Endodermal cell (in vitro differentiated cells): ENCODE data around the gene PTGS1. TPM values are rescaled to one million over a fixed set of nuclear protein-coding genes. Genes with fewer than 3 reads are reported as not detected.

Experiments used
- DNase-seq: peaks from one replicate; pipeline ENCODE4 v3.0.0-alpha.2; 2017
- H3K27ac ChIP-seq: 2 replicates; pipeline ENCODE4 v1.5.1; 2013; ENCODE audit warnings: mild to moderate bottlenecking, low read depth, low read length, moderate library complexity
- H3K27me3 ChIP-seq: 2 replicates; pipeline ENCODE4 v1.6.1; 2013; ENCODE audit warnings: mild to moderate bottlenecking, low read length, moderate library complexity; ENCODE audit not compliant: insufficient read depth, control insufficient read depth, poor library complexity, severe bottlenecking
- H3K36me3 ChIP-seq: 2 replicates; pipeline ENCODE4 v1.7.0; 2013; ENCODE audit warnings: mild to moderate bottlenecking, low read length, moderate library complexity; ENCODE audit not compliant: control insufficient read depth, insufficient read depth
- H3K4me1 ChIP-seq: one replicate; pipeline ENCODE4 v1.7.0; 2013; ENCODE audit warnings: low read length; ENCODE audit not compliant: control insufficient read depth, insufficient read depth
- H3K4me3 ChIP-seq: 2 replicates; pipeline ENCODE4 v1.5.1; 2013; ENCODE audit warnings: mild to moderate bottlenecking, low read length, moderate library complexity
- H3K9ac ChIP-seq: 2 replicates; pipeline ENCODE4 v1.6.1; 2013; ENCODE audit warnings: mild to moderate bottlenecking, low read length, moderate library complexity; ENCODE audit not compliant: poor library complexity, severe bottlenecking; ENCODE audit errors: extremely low read depth
- H3K9me3 ChIP-seq: 2 replicates; pipeline ENCODE4 v1.6.1; 2013; ENCODE audit warnings: mild to moderate bottlenecking, low read length, moderate library complexity; ENCODE audit not compliant: control insufficient read depth
- H3K27ac Mint-ChIP-seq: 2 replicates; pipeline ENCODE4 v1.8.0; 2020; ENCODE audit warnings: mixed read lengths
- H3K27me3 Mint-ChIP-seq: 2 replicates; pipeline ENCODE4 v1.8.0; 2021; ENCODE audit warnings: mild to moderate bottlenecking, mixed read lengths; ENCODE audit not compliant: insufficient read depth
- H3K36me3 Mint-ChIP-seq: 2 replicates; pipeline ENCODE4 v1.8.0; 2020; ENCODE audit warnings: low read depth, mixed read lengths
- H3K4me1 Mint-ChIP-seq: 2 replicates; pipeline ENCODE4 v1.8.0; 2020; ENCODE audit warnings: mixed read lengths
- H3K4me3 Mint-ChIP-seq: 2 replicates; pipeline ENCODE4 v1.8.0; 2020; ENCODE audit warnings: mild to moderate bottlenecking, moderate library complexity, mixed read lengths
- H3K9me3 Mint-ChIP-seq: 2 replicates; pipeline ENCODE4 v1.8.0; 2020; ENCODE audit warnings: mild to moderate bottlenecking, mixed read lengths
- whole genome bisulfite sequencing, 2 experiments: methylation state at CpG; one replicate each; pipeline versions ENCODE4 v1.1.5 to v1.1.7; 2013; ENCODE audit warnings: missing lambda C conversion rate in 2 of 2, mixed read lengths in 1 of 2; ENCODE audit not compliant: insufficient coverage in 1 of 2, insufficient read length in 1 of 2; 5-methylcytosine and 5-hydroxymethylcytosine counted together
- total RNA-seq, 2 donors: library from RNA; stranded (reverse); fragmentation: NEBNext Ultra II Directional in 1 of 2; extraction: Animal tissue kit (Norgen Biotek cat#: 25700) in 1 of 2; gene quantifications; 2 replicates in 1 of 2; 3 replicates in 1 of 2; pipeline ENCODE4 v1.2.1, GENCODE V29; 2021
- TF ChIP-seq, protein P1 (sequence below): fragments of 200-600 bp; sonication (generic); conservative IDR thresholded peaks from 2 replicates; pipeline ENCODE4 v1.5.0; 2021; ENCODE audit warnings: antibody characterized with exemption, mild to moderate bottlenecking

PTGS1 gene
- total RNA-seq, 2 donors from 2014 or later, result 0.84 to 1.1 TPM

DNA sequence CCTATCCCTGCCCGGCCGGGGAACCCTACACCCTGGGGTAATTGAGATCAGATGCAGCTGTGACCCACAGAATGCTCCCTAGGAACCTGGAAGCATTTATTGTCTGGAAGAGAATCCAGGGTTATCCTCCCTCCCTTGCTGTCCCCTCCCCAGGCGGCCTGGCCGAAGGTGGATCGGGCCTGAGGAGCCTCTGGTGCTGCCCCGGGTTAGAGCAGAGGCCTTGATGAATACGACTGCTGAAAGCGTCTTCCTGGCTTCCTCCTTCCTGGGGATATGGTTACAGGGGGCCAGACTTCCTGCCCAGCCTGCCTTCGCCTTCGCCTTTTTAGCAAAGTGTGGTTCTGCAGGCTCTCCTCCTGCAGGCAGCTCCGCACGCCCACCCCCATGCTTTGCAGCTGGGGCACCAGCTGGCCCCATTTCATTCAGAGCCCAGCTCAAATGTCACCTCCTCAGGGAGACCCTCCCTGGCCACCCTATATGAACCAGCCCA, 22.5 kb upstream of the PTGS1 start:
- Mint-ChIP-seq H3K36me3 (no peaks in the 10 kb centered on the region), H3K4me1 (no peaks in the 10 kb centered on the region), H3K27ac (no peak overlapping the region), H3K4me3 (no peak overlapping the region), H3K9me3 (peaks cover 4% of the 10 kb centered on the region), H3K27me3 (peaks cover 47% of the 10 kb centered on the region)
- Histone ChIP-seq H3K9me3 (peaks cover 4% of the 10 kb centered on the region), H3K27me3 (peaks cover 48% of the 10 kb centered on the region), H3K9ac (no peak overlapping the region), H3K4me1 (no peaks in the 10 kb centered on the region), H3K27ac (no peak overlapping the region), H3K36me3 (no peaks in the 10 kb centered on the region), H3K4me3 (no peak overlapping the region)
- DNase-seq, result peak; percentile 43
- 79 to 83% methylated on average over 2 to 12 of the region's 12 CpGs for WGBS, 2 experiments
- TF ChIP-seq, protein P1, sequence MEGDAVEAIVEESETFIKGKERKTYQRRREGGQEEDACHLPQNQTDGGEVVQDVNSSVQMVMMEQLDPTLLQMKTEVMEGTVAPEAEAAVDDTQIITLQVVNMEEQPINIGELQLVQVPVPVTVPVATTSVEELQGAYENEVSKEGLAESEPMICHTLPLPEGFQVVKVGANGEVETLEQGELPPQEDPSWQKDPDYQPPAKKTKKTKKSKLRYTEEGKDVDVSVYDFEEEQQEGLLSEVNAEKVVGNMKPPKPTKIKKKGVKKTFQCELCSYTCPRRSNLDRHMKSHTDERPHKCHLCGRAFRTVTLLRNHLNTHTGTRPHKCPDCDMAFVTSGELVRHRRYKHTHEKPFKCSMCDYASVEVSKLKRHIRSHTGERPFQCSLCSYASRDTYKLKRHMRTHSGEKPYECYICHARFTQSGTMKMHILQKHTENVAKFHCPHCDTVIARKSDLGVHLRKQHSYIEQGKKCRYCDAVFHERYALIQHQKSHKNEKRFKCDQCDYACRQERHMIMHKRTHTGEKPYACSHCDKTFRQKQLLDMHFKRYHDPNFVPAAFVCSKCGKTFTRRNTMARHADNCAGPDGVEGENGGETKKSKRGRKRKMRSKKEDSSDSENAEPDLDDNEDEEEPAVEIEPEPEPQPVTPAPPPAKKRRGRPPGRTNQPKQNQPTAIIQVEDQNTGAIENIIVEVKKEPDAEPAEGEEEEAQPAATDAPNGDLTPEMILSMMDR, result no peak

DNA sequence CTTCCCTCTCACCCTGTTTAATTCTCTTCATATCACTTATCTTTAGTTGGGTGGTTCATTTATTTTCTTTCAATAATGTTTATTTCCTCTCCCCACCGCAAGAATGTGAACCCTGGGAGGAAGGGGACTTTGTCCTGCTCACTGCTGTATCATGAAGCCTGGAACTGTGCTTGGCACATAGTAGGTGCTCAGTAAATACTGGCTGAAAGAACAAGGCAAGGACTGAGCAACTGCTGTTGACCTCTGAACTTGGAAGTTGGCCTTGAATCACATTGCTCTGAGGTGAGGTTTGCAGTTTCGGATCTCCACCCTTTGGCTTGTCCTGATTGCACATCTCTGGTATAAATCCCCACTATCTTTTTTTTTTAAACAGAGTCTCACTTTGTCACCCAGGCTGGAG, 22.0 kb upstream of the PTGS1 start:
- WGBS, 2 experiments, result 89 to 100% methylated on average over 1 to 2 of the region's 2 CpGs

DNA sequence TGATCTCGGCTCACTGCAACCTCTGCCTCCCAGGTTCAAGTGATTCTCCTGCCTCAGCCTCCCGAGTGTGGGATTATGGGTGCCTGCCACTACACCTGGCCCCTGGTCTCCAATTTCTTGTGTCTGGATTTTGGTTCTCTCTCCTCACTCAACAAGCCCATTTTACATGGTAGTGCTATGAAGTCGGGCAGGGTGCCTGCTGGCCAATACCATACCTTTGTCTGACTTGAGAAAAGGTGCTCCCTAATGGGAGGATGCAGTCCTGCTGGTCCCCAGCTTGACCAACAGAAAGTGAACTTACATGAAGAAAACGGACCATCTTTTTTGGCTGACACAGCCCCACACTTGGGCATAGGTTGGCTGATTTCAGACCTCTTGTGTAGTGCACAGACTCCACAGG, 21.6 kb upstream of the PTGS1 start:
- no peak overlapping the region for H3K4me3 Mint-ChIP-seq
- no peaks in the 10 kb centered on the region for H3K4me1 ChIP-seq

More for the DNA sequence above, 22.0 kb upstream of the PTGS1 start:
- no peak overlapping the region for H3K27ac ChIP-seq
- H3K36me3 ChIP-seq, result no peaks in the 10 kb centered on the region
- H3K4me3 ChIP-seq, result no peak overlapping the region
- Mint-ChIP-seq H3K36me3 (no peaks in the 10 kb centered on the region), H3K27me3 (peaks cover 47% of the 10 kb centered on the region), H3K4me1 (no peaks in the 10 kb centered on the region), H3K27ac (no peak overlapping the region), H3K9me3 (peaks cover 4% of the 10 kb centered on the region), H3K4me3 (no peak overlapping the region)
- TF ChIP-seq, protein P1, result no peak
- H3K9me3 ChIP-seq, result peaks cover 4% of the 10 kb centered on the region
- H3K9ac ChIP-seq, result no peak overlapping the region
- H3K4me1 ChIP-seq, result no peaks in the 10 kb centered on the region
- no peak for DNase-seq
- peaks cover 48% of the 10 kb centered on the region for H3K27me3 ChIP-seq

More for the DNA sequence above, 21.6 kb upstream of the PTGS1 start:
- no peak overlapping the region for H3K4me3 ChIP-seq
- H3K9me3 ChIP-seq, result peaks cover 4% of the 10 kb centered on the region
- TF ChIP-seq, protein P1, result no peak
- no peak overlapping the region for H3K27ac ChIP-seq
- H3K27me3 Mint-ChIP-seq, result peaks cover 47% of the 10 kb centered on the region
- H3K9ac ChIP-seq, result no peak overlapping the region
- no peaks in the 10 kb centered on the region for H3K4me1 Mint-ChIP-seq
- no peaks in the 10 kb centered on the region for H3K36me3 Mint-ChIP-seq
- no peaks in the 10 kb centered on the region for H3K36me3 ChIP-seq
- H3K27ac Mint-ChIP-seq, result no peak overlapping the region
- peaks cover 48% of the 10 kb centered on the region for H3K27me3 ChIP-seq
- no peak for DNase-seq
- H3K9me3 Mint-ChIP-seq, result peaks cover 4% of the 10 kb centered on the region
- 88 to 94% methylated on average over 4 of the region's 4 CpGs for WGBS, 2 experiments
